HS-27A (cell line): ENCODE data around the gene TXN2.
"Not testable (repeated sequence)": the region's sequence is repeated elsewhere in the genome, so short reads cannot be mapped to it uniquely, and the experiment has no call there.

Experiments
- DNase-seq: peaks from one replicate; pipeline ENCODE4 v3.0.0-alpha.2; 2012; ENCODE audit warnings: low read depth, missing footprints

The TXN2 gene, protein sequence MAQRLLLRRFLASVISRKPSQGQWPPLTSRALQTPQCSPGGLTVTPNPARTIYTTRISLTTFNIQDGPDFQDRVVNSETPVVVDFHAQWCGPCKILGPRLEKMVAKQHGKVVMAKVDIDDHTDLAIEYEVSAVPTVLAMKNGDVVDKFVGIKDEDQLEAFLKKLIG

DNA sequence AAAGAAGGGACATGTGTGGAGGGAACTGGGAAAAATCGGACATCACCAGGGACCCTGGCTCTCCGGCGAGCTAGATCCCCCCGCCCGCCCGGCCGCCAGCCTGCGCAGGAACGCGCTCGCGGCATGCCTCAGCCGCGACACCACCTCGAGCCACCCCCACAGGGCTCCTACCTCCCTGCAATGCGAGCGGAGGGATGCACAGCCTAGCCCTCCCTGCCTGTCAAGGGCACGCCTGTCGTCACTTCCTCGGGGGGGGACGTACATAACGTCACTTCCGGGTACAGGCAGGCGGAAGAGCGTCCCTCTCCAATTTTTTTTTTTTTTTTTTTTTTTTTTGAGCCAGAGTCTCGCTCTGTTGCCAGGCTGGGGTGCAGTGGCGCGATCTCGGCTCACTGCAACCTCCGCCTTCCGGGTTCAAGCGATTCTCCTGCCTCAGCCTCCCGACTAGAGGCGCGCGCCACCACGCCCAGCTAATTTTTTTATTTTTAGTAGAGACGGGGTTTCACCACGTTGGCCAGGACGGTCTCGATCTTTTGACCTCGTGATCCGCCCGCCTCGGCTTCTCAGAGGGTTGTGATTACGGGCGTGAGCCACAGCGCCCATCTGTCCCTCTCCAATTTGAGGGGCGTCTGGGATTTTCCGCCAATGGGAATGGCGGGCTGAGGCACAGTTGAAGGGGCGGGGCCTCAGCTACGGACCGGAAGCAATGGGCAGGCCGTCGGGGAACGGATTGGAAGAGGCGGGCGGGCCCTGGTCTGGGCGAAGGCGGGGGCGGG lies at the start of gene TXN2:
TSS of gene TXN2 (minus strand) at position 248 of the 776 bp plus-strand sequence. CDS start 803 bp downstream, outside the sequence.
- DNase-seq = peak; percentile 86

GRCh38 chr22:36528795-36529751 lies 47.6 kb upstream of the TXN2 start, which contains the start of gene EIF3D:
TSS of gene EIF3D (minus strand) at chr22:36529166. CDS start at chr22:36526121, 3,045 bp downstream.
- DNase-seq = peak; percentile 95

GRCh38 chr22:36528341-36528740 lies 46.9 kb upstream of the TXN2 start:
- no peak for DNase-seq

DNA sequence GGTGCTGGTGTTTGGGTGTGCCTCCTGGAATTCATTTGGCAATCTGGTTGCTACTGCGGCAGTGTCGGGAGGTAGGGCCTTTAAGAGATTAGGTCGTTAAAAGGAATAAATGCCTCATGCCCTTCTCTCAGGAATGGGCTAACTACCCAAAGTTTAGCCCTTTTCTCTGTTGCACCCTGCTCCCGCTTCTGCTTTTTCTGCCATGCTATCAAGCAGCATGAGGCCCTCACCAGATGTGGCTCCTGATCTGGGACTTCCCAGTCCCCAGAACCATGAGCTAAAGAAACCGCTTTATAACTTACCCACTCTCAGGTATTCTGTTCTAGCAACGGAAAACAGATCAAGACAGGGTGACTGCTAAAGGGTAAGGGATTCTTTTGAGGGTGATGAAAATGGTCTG lies 41.2 kb upstream of the TXN2 start:
- no peak for DNase-seq

GRCh38 chr22:36520423-36520822 lies 39.0 kb upstream of the TXN2 start:
- no peak for DNase-seq

DNA sequence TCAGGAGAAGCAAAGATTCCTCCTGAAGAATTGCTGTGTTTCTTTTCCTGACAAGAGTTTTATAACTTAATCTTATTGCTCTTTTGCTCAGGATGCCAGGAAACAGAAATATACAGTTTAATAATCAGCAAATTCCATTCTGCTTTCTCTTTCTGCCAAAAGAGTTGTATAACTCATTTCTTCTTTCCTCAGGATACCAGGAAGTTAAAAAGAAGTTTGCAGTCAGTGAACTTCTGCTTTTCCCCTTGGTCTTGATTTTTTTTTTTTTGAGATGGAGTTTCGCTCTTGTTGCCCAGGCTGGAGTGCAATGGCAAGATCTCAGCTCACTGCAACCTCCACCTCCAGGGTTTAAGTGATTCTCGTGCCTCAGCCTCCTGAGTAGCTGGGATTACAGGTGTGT lies 38.5 kb upstream of the TXN2 start:
- not testable (repeated sequence) for DNase-seq

- no peak for DNase-seq
Observed at GRCh38 chr22:36514766-36515165, 33.3 kb upstream of the TXN2 start.

GRCh38 chr22:36512991-36513390 lies 31.6 kb upstream of the TXN2 start:
- no peak for DNase-seq

DNA sequence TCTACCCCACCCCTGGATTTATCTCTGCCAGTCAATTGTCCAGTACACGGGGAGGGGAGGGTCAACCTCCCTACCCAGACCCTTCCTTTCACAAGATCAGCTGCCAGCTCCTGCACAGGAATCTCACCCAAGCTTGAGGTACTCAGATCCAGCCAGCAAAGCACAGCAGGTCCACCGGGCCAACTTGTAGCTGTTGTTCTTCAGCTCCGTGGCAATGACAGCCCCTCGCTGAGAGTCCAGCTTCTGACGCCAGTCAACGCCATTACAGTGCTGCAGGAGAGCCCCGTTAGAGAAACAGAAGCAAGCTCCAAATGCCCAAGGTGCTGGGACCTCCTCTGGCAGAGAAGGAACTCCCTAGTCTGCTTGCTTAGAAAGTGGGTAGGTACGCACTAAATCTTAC lies 30.9 kb upstream of the TXN2 start:
- no peak for DNase-seq

DNA sequence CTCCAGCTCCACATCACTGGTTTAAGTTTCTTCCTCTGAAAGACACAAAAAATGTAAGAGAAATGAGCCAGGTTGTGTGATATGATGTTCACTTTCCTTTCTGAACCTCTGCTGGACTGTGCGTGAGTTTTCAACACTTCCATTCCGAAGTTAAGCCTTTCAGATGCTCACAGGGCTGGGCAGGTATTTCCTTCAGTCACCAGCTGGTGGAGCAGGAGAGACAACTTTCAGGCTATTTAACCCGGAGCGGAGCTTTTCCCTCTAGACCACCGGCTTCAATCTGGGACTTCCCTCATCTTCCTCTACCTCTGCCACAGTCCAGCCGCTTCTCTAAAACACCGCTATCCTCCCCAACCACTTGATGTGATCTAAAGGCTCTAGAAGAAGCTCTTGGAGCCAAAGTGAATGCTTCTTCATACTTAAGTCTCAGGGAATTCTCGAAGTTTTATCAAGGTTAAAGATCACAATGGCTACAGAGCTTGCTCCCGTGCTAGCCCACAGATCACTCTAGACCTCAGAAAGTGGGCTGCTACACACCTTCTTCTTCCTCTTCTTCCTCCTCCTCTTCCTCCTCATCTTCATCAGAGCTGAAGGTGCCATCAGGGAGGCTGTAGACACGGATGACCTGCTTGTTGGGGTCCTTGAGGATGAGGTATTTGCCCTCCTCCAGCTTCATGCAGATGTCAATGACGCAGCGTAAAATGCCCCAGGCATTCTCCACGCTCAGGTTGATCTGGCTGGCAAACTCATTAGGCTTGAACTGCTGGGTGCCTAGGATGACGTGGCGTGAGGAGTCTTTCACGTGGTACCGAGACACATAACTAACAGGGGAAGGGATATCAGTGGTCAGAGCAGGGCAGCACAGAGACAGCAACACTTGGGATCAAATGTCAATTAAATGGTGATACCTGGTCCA lies 29.8 kb upstream of the TXN2 start:
- no peak for DNase-seq

- DNase-seq = no peak
Observed at GRCh38 chr22:36510384-36510783, 28.9 kb upstream of the TXN2 start.

DNA sequence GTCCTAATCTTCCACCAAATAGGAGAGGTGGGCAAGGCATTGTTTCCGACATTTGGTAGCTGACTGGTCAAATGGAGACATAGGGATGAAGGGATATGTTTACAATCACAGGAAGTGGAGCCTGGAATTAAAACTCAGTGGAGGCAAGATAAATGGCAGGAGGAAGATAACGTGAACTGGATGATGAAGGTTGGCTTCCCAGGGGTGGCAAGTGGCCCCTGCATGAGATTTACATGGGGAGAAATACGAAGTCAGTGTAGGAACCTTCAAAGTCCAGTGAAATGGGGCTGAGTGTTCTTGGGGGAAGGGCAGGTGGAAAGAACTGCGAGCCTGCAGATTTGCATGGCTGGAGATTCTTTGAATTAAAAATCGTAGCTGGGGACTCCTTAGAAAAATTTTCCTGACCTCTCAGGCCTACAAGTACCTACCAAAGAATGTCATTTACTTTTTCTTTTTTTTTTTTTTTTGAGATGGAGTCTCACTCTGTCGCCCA lies 26.1 kb upstream of the TXN2 start:
- no peak for DNase-seq

DNA sequence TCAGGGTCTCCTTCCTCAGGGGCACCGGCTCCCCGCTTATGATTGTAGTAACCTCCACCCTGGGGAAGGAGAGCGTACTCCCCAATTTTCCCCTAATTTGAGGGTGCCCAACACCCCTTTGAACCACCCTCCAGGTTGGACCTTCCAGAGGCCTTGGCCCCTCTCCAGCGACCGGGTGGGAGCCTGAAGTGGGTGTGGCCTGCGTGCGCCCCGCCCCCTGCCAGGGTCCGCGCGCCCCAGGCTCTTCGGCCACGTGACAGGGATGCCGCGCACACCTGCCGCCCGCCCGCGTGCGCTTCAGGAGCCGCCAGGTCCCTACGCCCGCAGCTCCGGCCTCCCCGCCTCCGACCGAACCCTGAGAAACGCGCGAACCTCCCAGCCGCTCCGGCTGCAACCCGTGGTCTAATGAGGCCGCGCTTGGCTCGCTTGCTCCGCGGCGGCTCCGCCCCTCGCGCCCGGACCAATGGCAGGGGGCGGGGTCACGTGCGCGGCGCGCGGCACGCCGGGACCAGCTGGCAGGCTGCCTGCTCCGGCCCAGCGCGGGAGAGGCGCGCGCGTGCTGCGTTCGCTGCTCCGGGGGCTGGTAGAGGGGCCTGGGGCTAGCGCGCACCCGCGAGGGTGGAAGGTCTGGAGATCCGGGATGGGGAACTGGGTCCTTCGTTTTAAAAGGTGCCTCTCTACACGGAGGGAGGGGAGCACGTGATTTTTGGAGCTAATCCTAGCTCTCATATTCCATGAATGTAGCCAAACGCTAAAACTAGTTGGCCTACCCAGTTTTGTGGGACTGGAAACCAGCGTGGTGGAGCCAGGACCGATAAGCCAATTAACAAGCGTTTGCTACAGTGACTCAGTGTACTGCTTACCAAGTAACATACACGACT lies 25.4 kb upstream of the TXN2 start, which contains the start of gene FOXRED2:
TSS of gene FOXRED2 (minus strand) at position 404 of the 881 bp plus-strand sequence. CDS start 618 bp downstream, outside the sequence.
- peak; percentile 53 for DNase-seq

DNA sequence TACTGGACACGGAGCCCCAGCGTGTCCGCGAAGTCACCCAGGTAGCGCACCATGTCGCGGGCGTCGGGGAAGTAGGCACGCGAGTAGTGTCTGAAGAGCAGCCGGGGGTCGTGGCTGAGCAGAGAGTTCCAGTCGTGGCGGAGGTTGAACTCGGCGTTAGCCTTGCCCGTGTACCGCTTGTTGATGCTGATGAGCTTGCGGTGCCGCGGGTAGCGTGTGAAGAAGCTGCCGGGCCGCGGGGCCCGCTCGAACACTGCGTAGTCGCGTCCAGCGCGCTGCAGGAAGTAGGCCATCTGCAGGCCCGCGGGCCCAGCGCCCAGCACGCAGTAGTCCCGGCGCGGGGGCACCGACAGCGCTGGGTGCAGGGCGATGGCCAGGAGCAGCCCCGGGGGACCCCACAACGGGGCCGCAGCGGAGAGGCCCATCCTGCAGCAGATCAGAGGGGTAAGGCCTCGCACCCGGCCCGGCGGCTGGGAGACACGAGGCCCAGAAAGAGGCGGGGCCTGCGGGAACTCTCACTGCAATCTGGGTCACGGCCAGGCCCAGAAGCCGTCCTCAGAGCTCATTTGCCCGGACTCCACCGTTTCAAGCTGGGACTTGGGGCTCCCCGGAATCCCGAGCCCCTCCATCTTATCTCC lies 24.7 kb upstream of the TXN2 start:
- no peak for DNase-seq

- no peak for DNase-seq
Observed at GRCh38 chr22:36497910-36498665, 16.6 kb upstream of the TXN2 start.

DNA sequence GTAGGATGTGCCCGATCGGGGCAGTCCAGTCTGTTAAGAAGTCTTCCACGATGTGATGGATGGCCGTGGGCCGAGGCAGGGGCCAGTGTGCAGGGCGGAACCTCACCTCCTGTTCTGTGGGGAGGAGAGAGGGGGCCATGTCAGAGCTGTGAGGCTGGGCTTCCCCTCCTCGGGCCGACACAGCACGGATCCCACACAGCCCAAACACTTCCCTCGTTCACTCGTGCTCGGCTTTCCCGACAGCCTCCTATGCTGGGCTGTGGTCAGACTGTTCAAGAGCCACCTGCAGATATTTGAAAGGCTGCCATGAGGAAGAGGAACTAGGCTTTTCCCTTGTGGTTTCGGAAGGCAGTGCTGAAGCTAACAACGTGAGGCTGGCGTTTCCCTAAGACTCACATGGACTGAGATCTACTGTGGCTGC lies 12.3 kb upstream of the TXN2 start:
- no peak for DNase-seq

- no peak for DNase-seq
Observed at GRCh38 chr22:36492109-36492508, 10.7 kb upstream of the TXN2 start.

DNA sequence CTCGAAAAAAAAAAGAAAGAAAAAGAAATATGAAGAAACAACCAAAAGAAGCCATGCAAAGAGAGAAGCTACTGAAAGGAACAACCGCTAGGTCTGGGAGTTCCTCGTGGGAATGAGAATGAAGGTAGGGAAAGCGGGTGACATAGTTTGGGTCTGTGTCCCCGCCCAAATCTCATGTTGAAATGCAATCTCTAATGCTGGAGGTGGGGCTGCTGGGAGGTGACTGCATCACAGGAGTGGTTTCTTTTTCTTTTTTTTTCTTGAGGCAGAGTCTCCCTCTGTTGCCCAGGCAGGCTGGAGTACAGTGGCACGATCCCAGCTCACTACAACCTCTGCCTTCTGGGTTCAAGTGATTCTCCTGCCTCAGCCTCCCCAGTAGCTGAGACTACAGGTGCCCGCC lies 9.7 kb upstream of the TXN2 start:
- DNase-seq = no peak
